Measurements from ENCODE around the gene PARD3.

- TF ChIP-seq POLR2A (IDR thresholded peaks at IDR 0.05), result no peak
- no peak for TF ChIP-seq CTCF (IDR thresholded peaks at IDR 0.05)
Observed at GRCh38 chr10:34186745-34187144, 628.4 kb downstream of the PARD3 start.
